Testis (tissue), 3 donors: ENCODE measurements around the gene TEX2. TPM values are rescaled to one million over a fixed set of nuclear protein-coding genes. Genes with fewer than 3 reads are reported as not detected.

Experiments
- DNase-seq: peaks from one replicate; pipeline ENCODE4 v3.0.0-alpha.2; 2019
- H3K27ac ChIP-seq, 2 donors: fragments of 200-600 bp; sonication (generic); one replicate each; pipeline ENCODE4 v1.5.1; 2019
- H3K27me3 ChIP-seq: fragments of 200-600 bp; sonication (generic); one replicate; pipeline ENCODE4 v1.5.1; 2019
- H3K36me3 ChIP-seq: fragments of 200-600 bp; sonication (generic); one replicate; pipeline ENCODE4 v1.5.1; 2017; ENCODE audit warnings: low read depth; ENCODE audit errors: missing control alignments
- H3K4me1 ChIP-seq: fragments of 200-600 bp; sonication (generic); one replicate; pipeline ENCODE4 v1.5.1; 2019
- H3K4me3 ChIP-seq, 2 donors: fragments of 200-600 bp; sonication (generic); one replicate each; pipeline ENCODE4 v1.5.1; 2017 to 2019
- H3K9me3 ChIP-seq: fragments of 200-600 bp; sonication (generic); one replicate; pipeline ENCODE4 v1.5.1; 2017
- POLR2A ChIP-seq: fragments of 450-650 bp; IDR thresholded peaks from one replicate; pipeline ENCODE4 v1.6.1; 2017; ENCODE audit warnings: antibody characterized with exemption, mild to moderate bottlenecking, moderate library complexity
- WGBS, 2 donors: methylation state at CpG; one replicate each; pipeline ENCODE4 v1.1.5; 2018; 5-methylcytosine and 5-hydroxymethylcytosine counted together
- intact Hi-C: fragments of 100-400 bp; cut with DNase I; formaldehyde crosslinking; loops from one replicate; pipeline ENCODE4 v1.15.1; 2023; ENCODE audit warnings: low total_unique reads
- polyA plus RNA-seq: library from polyadenylated mRNA; stranded (reverse); fragments of 350-450 nt; fragmentation: Illumina TruSeq; extraction: RNeasy Lipid Tissue Mini Kit (QIAGEN cat#74804); gene quantifications from one replicate; pipeline ENCODE4 v1.2.3, GENCODE V29; 2014; ENCODE audit warnings: low read depth, low replicate concordance; ENCODE audit not compliant: insufficient read depth
- total RNA-seq, 2 donors: library from RNA; depleted of rRNA; stranded (reverse); fragments of >200 nt; gene quantifications; one replicate each; pipeline ENCODE4 v1.2.3, GENCODE V29; 2016
- TF ChIP-seq, protein P1 (sequence below), 3 experiments: fragments of 450-650 bp in 2 of 3; fragments of 200-600 bp in 1 of 3; sonication (generic) in 1 of 3; IDR thresholded peaks; one replicate each; pipeline ENCODE4 v1.5.1; 2016 to 2019; ENCODE audit warnings: antibody characterized with exemption in 3 of 3, mild to moderate bottlenecking in 2 of 3, moderate library complexity in 1 of 3

TEX2 gene
- total and polyA plus RNA-seq, 3 donors from 2014 or later = 66.0 to 136 (median 99.9) TPM

- H3K9me3 ChIP-seq = no peaks in the 10 kb centered on the region
- WGBS, 2 donors = 86 to 89% methylated on average over 3 of the region's 3 CpGs
- H3K4me1 ChIP-seq = peaks cover 20% of the 10 kb centered on the region
- TF ChIP-seq, protein P1, sequence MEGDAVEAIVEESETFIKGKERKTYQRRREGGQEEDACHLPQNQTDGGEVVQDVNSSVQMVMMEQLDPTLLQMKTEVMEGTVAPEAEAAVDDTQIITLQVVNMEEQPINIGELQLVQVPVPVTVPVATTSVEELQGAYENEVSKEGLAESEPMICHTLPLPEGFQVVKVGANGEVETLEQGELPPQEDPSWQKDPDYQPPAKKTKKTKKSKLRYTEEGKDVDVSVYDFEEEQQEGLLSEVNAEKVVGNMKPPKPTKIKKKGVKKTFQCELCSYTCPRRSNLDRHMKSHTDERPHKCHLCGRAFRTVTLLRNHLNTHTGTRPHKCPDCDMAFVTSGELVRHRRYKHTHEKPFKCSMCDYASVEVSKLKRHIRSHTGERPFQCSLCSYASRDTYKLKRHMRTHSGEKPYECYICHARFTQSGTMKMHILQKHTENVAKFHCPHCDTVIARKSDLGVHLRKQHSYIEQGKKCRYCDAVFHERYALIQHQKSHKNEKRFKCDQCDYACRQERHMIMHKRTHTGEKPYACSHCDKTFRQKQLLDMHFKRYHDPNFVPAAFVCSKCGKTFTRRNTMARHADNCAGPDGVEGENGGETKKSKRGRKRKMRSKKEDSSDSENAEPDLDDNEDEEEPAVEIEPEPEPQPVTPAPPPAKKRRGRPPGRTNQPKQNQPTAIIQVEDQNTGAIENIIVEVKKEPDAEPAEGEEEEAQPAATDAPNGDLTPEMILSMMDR (IDR thresholded peaks at IDR 0.05) = no peak
- no peak for TF ChIP-seq POLR2A
- DNase-seq = no peak
- no peaks in the 10 kb centered on the region for H3K36me3 ChIP-seq
- no peak overlapping the region for H3K27ac ChIP-seq
- intact Hi-C loops = no loop called here
- H3K27me3 ChIP-seq = no peaks in the 10 kb centered on the region
- no peak overlapping the region for H3K4me3 ChIP-seq
These were observed 45.0 kb downstream of the TEX2 start for GRCh38 chr17:64218066-64218465.

- intact Hi-C loops = no loop called here
These were observed 45.8 kb downstream of the TEX2 start for GRCh38 chr17:64217249-64217691.

DNA sequence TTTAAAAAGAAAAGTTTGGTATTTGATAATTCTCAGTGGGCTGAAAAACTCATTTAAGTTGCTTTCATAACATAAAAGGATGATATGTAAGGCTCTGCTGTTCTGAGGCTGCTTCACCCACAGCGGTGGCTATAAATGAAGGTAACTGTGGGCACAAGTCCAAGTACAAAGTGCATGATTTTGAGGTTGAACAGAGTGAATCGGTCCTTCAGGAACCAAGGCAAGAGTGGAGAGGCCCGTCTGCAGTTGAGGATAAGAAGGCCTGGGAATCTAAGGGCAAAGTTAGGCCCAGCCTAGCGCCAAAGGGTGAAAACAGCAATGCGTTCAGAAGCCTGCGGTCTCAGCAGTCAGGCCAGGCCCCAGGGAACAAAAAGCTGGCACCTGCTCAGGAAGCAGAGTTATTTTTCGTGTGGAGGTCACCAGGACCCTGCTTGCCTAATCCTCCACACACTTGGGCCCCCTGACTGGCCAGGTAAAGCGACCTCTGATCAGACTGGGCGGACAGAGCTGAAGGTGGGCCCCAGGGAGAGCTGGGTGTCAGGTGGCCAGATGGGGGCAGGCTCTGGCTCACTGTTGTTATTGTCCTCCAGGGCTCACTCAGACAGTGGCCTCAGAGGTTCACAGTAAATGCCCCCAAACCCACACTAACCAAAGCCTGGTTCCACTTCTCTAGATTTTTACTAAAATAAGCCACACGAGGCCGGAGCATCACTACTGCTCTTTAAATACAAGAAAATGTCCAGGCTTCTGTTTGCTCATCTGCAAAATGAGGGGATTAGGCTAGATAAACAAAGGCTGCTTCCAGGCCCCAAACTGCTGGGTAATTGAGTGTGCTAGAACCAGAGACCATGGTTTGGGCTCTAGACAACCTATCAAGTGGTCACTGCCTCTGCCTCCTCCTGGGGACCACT lies 46.5 kb downstream of the TEX2 start:
- Histone ChIP-seq H3K4me1 (peaks cover 20% of the 10 kb centered on the region), H3K9me3 (no peaks in the 10 kb centered on the region), H3K4me3 (no peak overlapping the region), H3K27ac (peak overlapping the region in 1 of 2 donors; percentile 60), H3K36me3 (no peaks in the 10 kb centered on the region), H3K27me3 (no peaks in the 10 kb centered on the region)
- TF ChIP-seq, protein P1 (IDR thresholded peaks at IDR 0.05) = no peak
- DNase-seq = peak; percentile 33
- intact Hi-C loops = no loop called here
- WGBS, 2 donors = 53 to 60% methylated on average over 11 of the region's 11 CpGs

More at GRCh38 chr17:64217249-64217691, 45.8 kb downstream of the TEX2 start:
- Histone ChIP-seq H3K27ac (no peak overlapping the region), H3K9me3 (no peaks in the 10 kb centered on the region), H3K36me3 (no peaks in the 10 kb centered on the region), H3K4me1 (peaks cover 20% of the 10 kb centered on the region), H3K4me3 (no peak overlapping the region), H3K27me3 (no peaks in the 10 kb centered on the region)
- TF ChIP-seq, protein P1 (IDR thresholded peaks at IDR 0.05) = no peak
- no peak for TF ChIP-seq POLR2A
- WGBS, 2 donors = 75 to 77% methylated on average over 6 of the region's 6 CpGs
- DNase-seq = no peak

- intact Hi-C loops = no loop called here
- DNase-seq = no peak
- Histone ChIP-seq H3K27me3 (no peaks in the 10 kb centered on the region), H3K4me3 (no peak overlapping the region), H3K27ac (peak overlapping the region in 1 of 2 donors; percentile 60), H3K36me3 (no peaks in the 10 kb centered on the region), H3K4me1 (peaks cover 20% of the 10 kb centered on the region), H3K9me3 (no peaks in the 10 kb centered on the region)
- WGBS, 2 donors = 36 to 47% methylated on average over 2 of the region's 2 CpGs
- TF ChIP-seq POLR2A = no peak
- TF ChIP-seq, protein P1 (IDR thresholded peaks at IDR 0.05) = no peak
These were observed 47.1 kb downstream of the TEX2 start for GRCh38 chr17:64216000-64216337.

DNA sequence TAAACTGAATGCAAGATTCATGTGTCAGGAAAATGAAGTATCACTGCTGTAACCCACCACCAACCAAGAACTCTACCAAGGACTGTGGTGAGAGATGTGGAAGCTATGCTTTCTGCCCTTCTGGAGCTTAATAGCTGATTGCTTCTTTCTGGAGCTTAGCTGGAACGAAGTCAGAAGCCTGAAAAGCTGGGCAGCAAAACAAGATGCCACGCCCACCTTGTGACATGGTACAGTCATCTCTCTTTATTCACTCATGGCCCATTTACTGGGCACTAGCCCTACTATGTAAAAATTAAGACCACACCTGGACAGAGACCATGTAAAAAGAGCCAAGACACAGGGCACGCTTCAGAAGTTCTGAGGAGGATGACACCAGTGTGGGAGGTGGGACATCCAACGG lies 48.1 kb downstream of the TEX2 start:
- TF ChIP-seq POLR2A = no peak
- TF ChIP-seq, protein P1 (IDR thresholded peaks at IDR 0.05) = no peak
- no peaks in the 10 kb centered on the region for H3K36me3 ChIP-seq
- no peaks in the 10 kb centered on the region for H3K9me3 ChIP-seq
- no peak for DNase-seq
- H3K27me3 ChIP-seq = no peaks in the 10 kb centered on the region
- intact Hi-C loops = no loop called here
- 91 to 100% methylated on average over 4 of the region's 4 CpGs for WGBS, 2 donors
- no peak overlapping the region for H3K27ac ChIP-seq
- H3K4me1 ChIP-seq = peaks cover 20% of the 10 kb centered on the region
- no peak overlapping the region for H3K4me3 ChIP-seq
